ENCODE measurements around the gene FAM187B. TPM values are rescaled to one million over a fixed set of nuclear protein-coding genes. Genes with fewer than 3 reads are reported as not detected.

The FAM187B gene
- total and polyA plus RNA-seq, 2 of the 8 experiments (the other 6 are each of a cell fraction or from before 2014, with no cell fraction given): not detected

GRCh38 chr19:35209646-35210045 lies 18.9 kb downstream of the FAM187B start:
- Histone ChIP-seq H2BK15ac (ENCODE audit: low read length) (no peak overlapping the region), H3K36me3 (ENCODE audit: control insufficient read depth in 2 of 4, insufficient read depth in 4 of 4, low read length in 3 of 4) (no peaks in the 10 kb centered on the region; a peak in 1 of 8 replicates), H4K91ac (replicated peaks; ENCODE audit: insufficient read length, low read length) (no peak overlapping the region), H2BK12ac (ENCODE audit: low read depth, low read length) (no peak overlapping the region), H3K4me1 (replicated peaks in 1 of 4; ENCODE audit: control insufficient read depth in 3 of 4, insufficient read depth in 4 of 4, low read length in 3 of 4) (peaks cover 0 to 9% (median 4%) of the 10 kb centered on the region in 4 experiments; a peak in 4 of 7 replicates), H2BK5ac (ENCODE audit: low read depth, low read length) (no peak overlapping the region), H4K20me1 (replicated peaks in 1 of 2; ENCODE audit: control insufficient read depth in 1 of 2, insufficient read depth in 2 of 2, low read length in 2 of 2) (no peaks in the 10 kb centered on the region), H3K9ac (replicated peaks in 1 of 4; ENCODE audit: extremely low read depth in 1 of 4, low read depth in 3 of 4, low read length in 3 of 4) (no peak overlapping the region), H3K4ac (replicated peaks; ENCODE audit: insufficient read length, low read depth, low read length) (no peak overlapping the region), H3K4me3 (ENCODE audit: extremely low read depth in 1 of 4, insufficient read depth in 2 of 4, low read depth in 3 of 4, low read length in 4 of 4) (no peak overlapping the region), H3K27me3 (replicated peaks in 1 of 4; ENCODE audit: control insufficient read depth in 3 of 4, extremely low read depth in 1 of 4, insufficient read depth in 3 of 4, low read length in 3 of 4) (no peaks in the 10 kb centered on the region), H2BK20ac (ENCODE audit: low read length) (no peak overlapping the region), H4K5ac (ENCODE audit: insufficient read length, low read depth, low read length) (no peak overlapping the region), H3K9me3 (ENCODE audit: insufficient read depth in 2 of 2, low read depth in 1 of 2, low read length in 1 of 2) (no peaks in the 10 kb centered on the region), H3K56ac (replicated peaks; ENCODE audit: insufficient read length, low read depth, low read length) (no peak overlapping the region), H3K4me2 (ENCODE audit: insufficient read depth in 1 of 2, low read depth in 2 of 2, low read length in 2 of 2) (no peak overlapping the region), H3K18ac (ENCODE audit: extremely low read depth, low read length) (no peak overlapping the region), H3K23me2 (ENCODE audit: low read depth, low read length) (no peaks in the 10 kb centered on the region; the same call in 1 of the 2 replicates), H2AFZ (ENCODE audit: low read length) (no peak overlapping the region), H2BK120ac (replicated peaks; ENCODE audit: low read depth, low read length) (no peak overlapping the region), H3K79me2 (ENCODE audit: control insufficient read depth in 1 of 2, insufficient read depth in 2 of 2, low read length in 2 of 2) (no peaks in the 10 kb centered on the region), H3K14ac (ENCODE audit: insufficient read length) (no peak overlapping the region), H3K27ac (ENCODE audit: low read depth, low read length) (no peak overlapping the region), H2AK5ac (ENCODE audit: low read depth, low read length) (no peak overlapping the region), H3K23ac (ENCODE audit: insufficient read length) (no peak overlapping the region), H3K79me1 (ENCODE audit: low read depth, low read length) (no peaks in the 10 kb centered on the region), H4K8ac (ENCODE audit: extremely low read depth, insufficient read depth, low read length) (no peak overlapping the region)
- CTCF ChIA-PET (ENCODE audit: partially characterized antibody): no interaction called here
- POLR2A ChIA-PET (ENCODE audit: partially characterized antibody): interaction anchor here (0.7 kb wide), 1 partner anchor 99 kb away, joined by 3 read pairs; no protein-coding TSS in a partner anchor
- TF ChIP-seq PHF8 (conservative IDR thresholded peaks at IDR 0.05; ENCODE audit: low read depth, low read length) (no peak), ASH2L (IDR thresholded peaks at IDR 0.05; ENCODE audit: low read length) (no peak), TBP (IDR thresholded peaks at IDR 0.05; ENCODE audit: low read depth, low read length) (no peak), CHD1 (IDR thresholded peaks at IDR 0.05; ENCODE audit: low read depth, low read length) (no peak), SIN3A (conservative IDR thresholded peaks at IDR 0.05 in 1 of 2, IDR thresholded peaks at IDR 0.05 in 1 of 2; ENCODE audit: low read depth in 1 of 2, low read length in 2 of 2) (no peak), EZH2 (IDR thresholded peaks at IDR 0.05; ENCODE audit: low read depth, low read length, severe bottlenecking) (no peak)
- FAIRE-seq (no peak), DNase-seq (ENCODE audit: low read depth in 1 of 2, low spot score in 2 of 2) (no peak)
- WGBS, 2 experiments (ENCODE audit: extremely low coverage in 1 of 2, insufficient coverage in 1 of 2, insufficient read length in 1 of 2, insufficient replicate concordance in 2 of 2, low coverage in 1 of 2, low lambda C conversion rate in 2 of 2, missing lambda C conversion rate in 1 of 2): 91% methylated on average over 4 of the region's 4 CpGs; no CpG with 5 or more reads in 1 of the 2 experiments
